Endothelial cell of umbilical vein (primary cell): ENCODE data around the gene HMGCS1. TPM values are rescaled to one million over a fixed set of nuclear protein-coding genes. Genes with fewer than 3 reads are reported as not detected.

Source experiments
- BruUV-seq: library from RNA; stranded (reverse); fragments of 400-500 nt; replicated peaks from 2 replicates; lab custom pipeline; 2021; lab: Mats Ljungman, UMichigan
- CTCF ChIA-PET: fragments of 300-600, 350-600 bp; sonication (Branson Sonifier 250); formaldehyde crosslinking; loops from one replicate; lab custom pipeline; 2021; ENCODE audit warnings: antibody characterized with exemption, inconsistent platforms; lab: Charles Lee
- POLR2A ChIA-PET: fragments of 300-600, 350-600 bp; sonication (Branson Sonifier 250); formaldehyde crosslinking; loops from one replicate; lab custom pipeline; 2021; ENCODE audit warnings: antibody characterized with exemption, inconsistent platforms; lab: Charles Lee
- DNase-seq: peaks from one replicate; pipeline ENCODE4 v3.0.0-alpha.2; 2011; ENCODE audit warnings: low read depth, low spot score
- FAIRE-seq: peaks from 2 replicates; lab custom pipeline; 2011; peaks lifted over from hg19 to GRCh38; lab: Jason Lieb, UNC
- H2AFZ ChIP-seq: 2 replicates; pipeline ENCODE4 v1.6.0; 2012; ENCODE audit warnings: low read depth, low read length, control low read depth, inconsistent platforms
- H3K27ac ChIP-seq: 2 replicates; pipeline ENCODE4 v1.5.1; 2011; ENCODE audit warnings: low read depth, mild to moderate bottlenecking, control low read depth, low read length, moderate library complexity; ENCODE audit not compliant: insufficient read depth
- H3K27me3 ChIP-seq, 2 experiments: 2 replicates each; pipeline versions ENCODE4 v1.6.0 to v1.6.1; 2011; ENCODE audit warnings: low read length in 2 of 2, mixed read lengths in 1 of 2; ENCODE audit not compliant: control insufficient read depth in 2 of 2, insufficient read depth in 2 of 2
- H3K36me3 ChIP-seq, 2 experiments: 2 replicates in 1 of 2; 3 replicates in 1 of 2; pipeline ENCODE4 v1.5.1; 2011; ENCODE audit warnings: low read length in 2 of 2, mild to moderate bottlenecking in 1 of 2, moderate library complexity in 1 of 2; ENCODE audit not compliant: control insufficient read depth in 2 of 2, insufficient read depth in 2 of 2; ENCODE audit errors: extremely low read depth in 1 of 2
- H3K4me1 ChIP-seq: 3 replicates; pipeline ENCODE4 v1.5.1; 2011; ENCODE audit warnings: mild to moderate bottlenecking, low read length; ENCODE audit not compliant: control insufficient read depth, insufficient read depth; ENCODE audit errors: extremely low read depth
- H3K4me2 ChIP-seq: 2 replicates; pipeline ENCODE4 v1.6.1; 2011; ENCODE audit warnings: low read length, control low read depth, mixed read lengths; ENCODE audit not compliant: insufficient read depth
- H3K4me3 ChIP-seq, 3 experiments: fragments of 200-600 bp in 1 of 3; sonication (generic), shearing (Covaris generic) in 1 of 3; replicated peaks in 1 of 3; 2 replicates each; pipeline ENCODE4 v1.5.1; 2011 to 2016; ENCODE audit warnings: control low read depth in 3 of 3, low read length in 3 of 3, mild to moderate bottlenecking in 2 of 3, inconsistent platforms in 1 of 3, low read depth in 1 of 3, moderate library complexity in 1 of 3; ENCODE audit not compliant: insufficient read depth in 1 of 3
- H3K79me2 ChIP-seq: 2 replicates; pipeline ENCODE4 v1.6.0; 2012; ENCODE audit warnings: low read length, inconsistent platforms; ENCODE audit not compliant: control insufficient read depth, insufficient read depth
- H3K9ac ChIP-seq: replicated peaks from 2 replicates; pipeline ENCODE3; 2011; ENCODE audit warnings: low read length, control low read depth; ENCODE audit not compliant: insufficient read depth; ENCODE audit errors: extremely low read depth
- H3K9me1 ChIP-seq: replicated peaks from 3 replicates; pipeline ENCODE4 v1.6.0; 2011; ENCODE audit warnings: mild to moderate bottlenecking, low read length; ENCODE audit not compliant: control insufficient read depth, insufficient read depth; ENCODE audit errors: extremely low read depth
- H3K9me3 ChIP-seq: replicated peaks from 2 replicates; pipeline ENCODE4 v1.5.1; 2012; ENCODE audit warnings: low read length, inconsistent platforms; ENCODE audit not compliant: control insufficient read depth, insufficient read depth
- H4K20me1 ChIP-seq: replicated peaks from 2 replicates; pipeline ENCODE3; 2011; ENCODE audit warnings: mild to moderate bottlenecking, low read length; ENCODE audit not compliant: control insufficient read depth, insufficient read depth; ENCODE audit errors: extremely low read depth
- CTCF ChIP-seq, 2 donors: IDR thresholded peaks; 1 replicate in 1 of 2; 2 replicates in 1 of 2; pipeline ENCODE4 v1.5.1; 2011; ENCODE audit warnings: low read length in 2 of 2, mild to moderate bottlenecking in 2 of 2, moderate library complexity in 2 of 2, control low read depth in 1 of 2, inconsistent platforms in 1 of 2, low read depth in 1 of 2; ENCODE audit not compliant: insufficient read depth in 1 of 2; ENCODE audit errors: extremely low read depth in 1 of 2
- FOS ChIP-seq: IDR thresholded peaks from 2 replicates; pipeline ENCODE4 v1.6.1; 2011; ENCODE audit warnings: mild to moderate bottlenecking, low read length, moderate library complexity, borderline replicate concordance; ENCODE audit not compliant: insufficient read depth
- JUN ChIP-seq: IDR thresholded peaks from 2 replicates; pipeline ENCODE4 v1.6.1; 2011; ENCODE audit warnings: borderline replicate concordance, low read depth; ENCODE audit not compliant: insufficient read length, insufficient read depth
- MAX ChIP-seq: IDR thresholded peaks from 2 replicates; pipeline ENCODE4 v1.6.1; 2011; ENCODE audit not compliant: insufficient read depth, insufficient read length
- MYC ChIP-seq: IDR thresholded peaks from one replicate; pipeline ENCODE4 v1.6.1; 2011; ENCODE audit warnings: mild to moderate bottlenecking, low read depth, low read length
- POLR2AphosphoS5 ChIP-seq: IDR thresholded peaks from 2 replicates; pipeline ENCODE4 v1.6.1; 2012; ENCODE audit warnings: low read depth, mild to moderate bottlenecking, control low read depth, low read length, moderate library complexity; ENCODE audit not compliant: insufficient read depth
- dilution Hi-C: fragments of 300-500 bp; cut with MboI; formaldehyde crosslinking; loops from one replicate; pipeline ENCODE4 v1.15.0; 2019; ENCODE audit warnings: low sequenced_read_pairs; ENCODE audit not compliant: extremely low pct_ligation_motif_present
- intact Hi-C: fragments of 100-400 bp; cut with micrococcal nuclease; formaldehyde crosslinking; loops from one replicate; pipeline ENCODE4 v1.10.0; 2022
- polyA plus RNA-seq, 4 experiments: library from polyadenylated mRNA; depleted of rRNA in 3 of 4; stranded (reverse) in 3 of 4; unstranded in 1 of 4; fragments of >200 nt; gene quantifications; 2 replicates each; pipeline versions ENCODE4 v1.2.1 to v1.2.3, GENCODE V29; 2011 to 2012; ENCODE audit warnings: missing spikeins in 1 of 4
- total RNA-seq: library from RNA; stranded (reverse); gene quantifications from 2 replicates; pipeline ENCODE4 v1.2.3, GENCODE V29; 2021

Gene HMGCS1
- total and polyA plus RNA-seq, 2 donors (not counting 3 experiments of a cell fraction or from before 2014, with no cell fraction given): 43.3 to 133 TPM

- FAIRE-seq (no peak), DNase-seq (no peak)
- no peak overlapping the region for H3K4me2 ChIP-seq
- H3K36me3 ChIP-seq: no peaks in the 10 kb centered on the region
- intact Hi-C loops (no loop called here), dilution Hi-C loops (no loop called here)
- no peak overlapping the region for H3K9ac ChIP-seq
- H3K4me3 ChIP-seq: no peak overlapping the region
- H3K27ac ChIP-seq: no peak overlapping the region
- ChIA-PET POLR2A (no interaction called here), CTCF (no interaction called here)
- no peaks in the 10 kb centered on the region for H3K79me2 ChIP-seq
- no peaks in the 10 kb centered on the region for H3K9me3 ChIP-seq
- no TSS peak for BruUV-seq
- TF ChIP-seq MYC (no peak), JUN (no peak)
- H3K4me1 ChIP-seq: no peaks in the 10 kb centered on the region
- H3K27me3 ChIP-seq: peaks cover 0 to 3% of the 10 kb centered on the region in 2 experiments
- no peak overlapping the region for H2AFZ ChIP-seq
- no peaks in the 10 kb centered on the region for H3K9me1 ChIP-seq
- H4K20me1 ChIP-seq: no peaks in the 10 kb centered on the region
Observed at GRCh38 chr5:43279548-43280274, 33.5 kb downstream of the HMGCS1 start.

GRCh38 chr5:43275391-43275790 lies 37.8 kb downstream of the HMGCS1 start:
- no TSS peak for BruUV-seq
- H3K9me1 ChIP-seq: no peaks in the 10 kb centered on the region
- dilution Hi-C loops (no loop called here), intact Hi-C loops (no loop called here)
- FAIRE-seq: no peak
- H3K4me2 ChIP-seq: no peak overlapping the region
- no peaks in the 10 kb centered on the region for H3K9me3 ChIP-seq
- no peaks in the 10 kb centered on the region for H3K36me3 ChIP-seq
- no peak overlapping the region for H3K9ac ChIP-seq
- no peaks in the 10 kb centered on the region for H3K4me1 ChIP-seq
- peaks cover 3 to 8% of the 10 kb centered on the region in 2 experiments for H3K27me3 ChIP-seq
- no peaks in the 10 kb centered on the region for H3K79me2 ChIP-seq
- POLR2A ChIA-PET: no interaction called here
- H4K20me1 ChIP-seq: no peaks in the 10 kb centered on the region
- TF ChIP-seq CTCF (IDR thresholded peaks at IDR 0.05; ENCODE audit: extremely low read depth in 1 of 2, insufficient read depth in 1 of 2, low read depth in 1 of 2, low read length in 2 of 2): no peak
- TF ChIP-seq POLR2AphosphoS5: no peak
- TF ChIP-seq FOS: no peak
- no peak for TF ChIP-seq MAX
- H3K4me3 ChIP-seq: no peak overlapping the region
- H2AFZ ChIP-seq: no peak overlapping the region
- CTCF ChIA-PET: no interaction called here
- H3K27ac ChIP-seq: no peak overlapping the region
- no peak for DNase-seq
